ENCODE measurements around the gene NPM3.

The NPM3 gene

DNA sequence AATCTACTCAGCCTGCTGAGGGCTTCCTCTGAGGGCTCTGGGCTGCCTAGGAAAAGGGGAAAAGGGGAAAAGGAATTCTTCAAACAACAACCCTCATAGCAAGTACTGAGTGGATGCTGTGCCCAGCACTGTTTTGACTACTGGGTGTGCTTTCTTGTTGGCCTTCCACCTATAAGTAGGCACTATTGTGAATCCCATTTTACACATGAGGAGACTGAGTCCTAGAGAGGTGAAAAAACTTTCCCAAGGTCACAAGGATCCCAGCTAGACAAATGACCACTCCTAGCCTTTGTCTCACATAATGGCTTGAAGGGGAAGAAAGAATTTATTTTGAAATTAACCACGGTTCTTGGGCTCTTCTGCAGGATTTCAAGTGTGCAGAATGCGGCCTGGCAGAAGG is 24.4 kb downstream of the NPM3 start:
- DNase-seq (ENCODE audit: low read depth), result no peak

GRCh38 chr10:101752241-101752640 is 31.0 kb downstream of the NPM3 start:
- no peak for DNase-seq (ENCODE audit: low read depth)

DNA sequence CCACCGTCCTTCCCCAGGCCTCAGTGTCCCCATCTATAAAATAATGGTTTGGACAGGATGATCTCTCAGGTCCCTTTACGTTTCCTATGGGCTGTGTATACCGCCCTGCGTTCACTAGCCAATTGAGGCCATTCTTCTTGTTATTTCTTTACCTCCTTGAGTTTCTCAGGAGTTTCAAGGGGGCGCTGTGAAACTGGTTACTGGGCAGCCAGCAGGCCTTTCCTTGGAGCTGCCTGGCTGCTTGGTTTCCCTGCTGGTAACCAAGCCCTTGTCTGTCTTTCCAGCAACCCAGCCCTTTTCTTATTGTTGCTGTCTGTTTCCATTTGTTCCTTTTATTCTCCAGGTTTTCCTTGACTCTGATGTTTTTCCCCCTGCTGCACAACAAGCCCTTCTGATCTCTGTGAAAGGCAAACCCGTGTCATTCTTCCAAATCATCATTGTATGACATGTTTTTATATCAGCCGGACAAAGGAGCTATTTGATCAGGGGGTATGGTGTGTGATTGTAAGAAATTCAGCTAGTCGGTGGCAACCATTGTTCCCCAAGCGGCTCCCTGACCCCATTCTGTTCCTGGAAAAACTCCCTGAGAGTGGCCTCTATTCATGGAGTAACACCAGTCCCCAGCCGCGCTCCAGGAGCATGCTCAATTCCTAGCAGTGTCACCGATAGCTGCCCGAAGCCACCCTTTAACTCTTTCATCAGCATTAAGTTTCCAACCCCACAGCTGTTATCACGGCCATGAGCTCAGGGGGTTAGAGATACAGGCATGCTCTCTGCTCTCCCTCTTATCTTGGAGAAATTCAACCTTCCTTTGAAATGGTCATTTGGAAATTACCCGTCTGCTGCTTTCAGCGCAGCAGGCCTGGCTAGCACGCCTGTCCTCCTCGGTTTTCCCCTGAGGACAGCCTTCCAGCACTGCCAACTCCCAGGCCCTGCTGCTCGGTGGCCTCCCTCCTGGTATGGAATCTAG is 33.9 kb downstream of the NPM3 start:
- DNase-seq (ENCODE audit: low read depth), result no peak

DNA sequence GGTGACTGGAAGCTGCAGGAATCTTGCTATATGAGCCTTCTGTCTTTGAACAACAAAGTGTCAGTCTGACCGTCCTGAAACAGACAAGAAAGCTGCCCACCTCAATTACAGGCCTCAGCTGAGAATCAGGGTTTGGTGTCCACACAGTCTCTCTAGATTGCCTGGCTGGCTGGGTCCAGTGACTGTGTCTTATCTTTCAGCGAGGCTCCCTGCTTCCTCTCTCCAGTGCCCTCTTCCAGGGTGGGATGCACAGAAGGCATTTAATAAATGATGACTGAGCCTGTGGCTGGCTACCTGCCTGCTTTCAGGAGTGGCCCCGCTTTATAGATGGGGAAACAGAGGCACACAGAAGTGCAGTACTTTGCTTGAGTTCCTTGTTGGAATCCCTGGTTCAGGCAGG is 34.8 kb downstream of the NPM3 start:
- DNase-seq (ENCODE audit: low read depth), result no peak

DNA sequence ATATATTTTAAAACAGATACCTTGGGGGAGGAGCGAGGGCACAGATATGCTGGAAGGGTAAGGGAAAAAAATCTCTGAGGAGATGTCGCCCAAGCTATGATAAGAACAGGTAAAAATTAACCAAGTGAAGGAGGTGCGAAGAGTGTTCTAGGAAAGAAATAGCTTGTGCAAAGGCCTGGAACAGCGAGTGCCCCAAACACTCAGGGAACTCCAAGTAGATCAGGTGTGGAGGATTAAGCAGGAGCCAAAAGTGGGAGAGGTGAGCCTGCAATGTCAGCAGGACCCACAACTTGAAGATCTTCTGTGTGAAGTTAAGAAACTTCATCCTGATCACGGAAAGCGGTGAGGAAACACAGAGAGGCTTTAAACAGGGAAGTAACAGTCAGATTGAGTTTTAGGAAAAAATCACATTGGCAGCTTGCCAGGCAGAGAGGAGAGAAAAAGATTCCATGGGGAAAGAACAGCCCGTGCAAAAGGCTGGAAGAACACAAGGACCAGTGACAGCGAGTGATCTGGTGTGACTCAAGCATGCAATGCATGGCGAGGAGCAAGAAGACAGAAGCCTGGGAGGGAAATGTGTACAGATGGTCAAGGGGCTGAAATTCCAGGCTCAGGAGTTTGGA is 38.1 kb downstream of the NPM3 start:
- no peak for DNase-seq (ENCODE audit: low read depth)

GRCh38 chr10:101744267-101744666 is 39.0 kb downstream of the NPM3 start:
- DNase-seq (ENCODE audit: low read depth), result no peak

- DNase-seq (ENCODE audit: low read depth), result no peak
These were observed 41.3 kb downstream of the NPM3 start for GRCh38 chr10:101741938-101742337.

GRCh38 chr10:101736666-101737065 is 46.6 kb downstream of the NPM3 start:
- DNase-seq (ENCODE audit: low read depth), result no peak

DNA sequence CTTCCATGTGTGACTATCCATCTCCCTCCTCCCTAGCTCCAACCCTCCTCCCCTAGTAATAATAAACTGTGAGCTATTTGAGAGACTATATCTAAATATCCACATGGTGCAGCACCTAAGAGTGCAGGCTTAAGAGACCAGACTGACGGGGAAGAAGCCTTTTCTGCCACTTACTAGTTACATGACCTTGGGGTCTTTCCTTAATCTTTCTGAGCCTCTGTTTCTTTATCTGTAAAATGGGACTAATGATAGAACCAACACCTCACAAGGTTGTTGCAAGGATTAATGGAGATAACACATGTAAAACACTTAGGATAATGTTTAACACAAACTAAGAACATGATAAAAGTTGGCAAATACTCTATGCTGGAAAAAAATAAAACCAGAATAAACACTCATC is 51.1 kb downstream of the NPM3 start:
- no peak for DNase-seq (ENCODE audit: low read depth)
